HG02840 (cell line): Measurements from ENCODE around the gene LMBR1L.

Experiments
- ATAC-seq: cut with Tn5 transposase; IDR thresholded peaks from one replicate; pipeline ENCODE4 v1.9.1; 2021; ENCODE audit warnings: mild to moderate bottlenecking, moderate library complexity, moderate number of reproducible peaks; ENCODE audit not compliant: unreplicated experiment, low FRiP score

The LMBR1L gene

DNA sequence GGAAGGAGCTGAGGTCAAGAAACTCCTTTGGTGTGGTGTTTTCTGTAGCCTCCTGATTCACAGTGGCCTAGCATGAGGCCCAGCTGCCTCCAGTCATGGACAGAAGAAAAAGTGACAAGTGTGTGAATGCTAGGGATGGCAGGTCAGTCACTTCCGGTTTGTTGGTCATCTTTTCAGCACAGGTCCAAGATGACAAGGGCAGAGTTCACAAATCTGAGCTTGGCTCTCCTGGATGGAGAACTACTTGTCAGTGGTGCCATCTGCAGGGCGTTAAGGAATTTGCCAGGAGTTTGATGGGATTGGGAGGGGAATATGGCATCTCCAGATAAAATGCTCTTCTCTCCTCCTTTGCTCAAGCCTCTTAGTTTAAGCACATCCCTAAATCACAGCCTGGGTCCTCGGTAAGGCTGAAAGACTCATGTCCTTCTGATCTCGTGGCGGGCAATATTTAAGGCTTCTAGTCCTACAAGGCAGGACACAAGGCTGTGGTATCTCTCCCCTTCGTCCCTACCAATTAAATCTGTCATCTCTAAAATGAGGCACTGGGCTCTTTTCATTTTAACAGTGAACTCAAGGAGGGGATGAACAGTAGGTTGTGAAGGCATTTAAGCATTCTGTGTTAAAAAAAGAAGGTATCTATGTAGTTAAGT is 10.5 kb upstream of the LMBR1L start:
- no peak for ATAC-seq

GRCh38 chr12:49111206-49111605 is 559 bp upstream of the LMBR1L start:
- no peak for ATAC-seq

- no peak for ATAC-seq
Observed at GRCh38 chr12:49109641-49110463, 795 bp downstream of the LMBR1L start.

GRCh38 chr12:49108958-49109404 is 1.7 kb downstream of the LMBR1L start:
- no peak for ATAC-seq

GRCh38 chr12:49105504-49106084 is 5.1 kb downstream of the LMBR1L start:
- no peak for ATAC-seq

GRCh38 chr12:49104822-49105221 is 5.8 kb downstream of the LMBR1L start:
- ATAC-seq: no peak

GRCh38 chr12:49100380-49100779 is 10.3 kb downstream of the LMBR1L start:
- ATAC-seq: no peak

DNA sequence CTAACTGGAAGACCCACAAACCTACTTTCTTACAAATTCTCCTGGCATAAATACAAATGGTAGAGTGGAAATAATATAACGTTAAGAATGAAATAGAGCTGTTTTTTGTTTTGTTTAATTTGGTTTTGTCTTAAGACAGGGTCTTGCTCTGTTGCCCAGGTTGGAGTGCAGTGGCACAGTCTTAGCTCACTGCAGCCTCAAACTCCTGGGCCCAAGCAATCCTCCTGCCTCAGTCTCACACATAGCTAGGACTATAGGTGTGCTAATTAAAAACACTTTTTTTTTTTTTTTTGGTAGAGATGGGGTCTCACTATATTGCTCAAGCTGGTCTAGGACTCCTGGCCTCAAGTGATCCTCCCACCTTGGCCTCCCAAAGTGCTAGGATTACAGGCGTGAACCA is 11.9 kb downstream of the LMBR1L start:
- no peak for ATAC-seq

DNA sequence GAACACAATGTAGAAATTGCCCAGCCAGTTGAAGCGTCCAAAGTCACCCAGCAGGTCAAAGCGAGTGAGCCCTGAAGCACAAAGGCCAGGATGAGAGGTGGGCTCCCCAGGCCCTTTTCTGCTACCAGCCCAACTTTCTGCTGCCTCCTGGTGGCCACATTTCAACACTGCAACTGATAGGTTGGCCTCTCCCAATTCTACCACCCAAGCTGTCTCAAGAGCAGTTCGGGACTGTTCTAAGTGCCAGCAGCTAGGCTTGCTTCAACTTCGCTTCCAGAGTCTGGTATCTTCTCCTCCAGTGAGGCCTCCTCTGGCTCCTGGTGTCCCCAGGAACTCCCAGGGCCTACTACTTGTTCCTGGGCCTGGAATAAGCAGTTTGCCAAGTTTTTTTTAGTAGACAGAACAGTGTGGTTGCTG is 12.6 kb downstream of the LMBR1L start:
- ATAC-seq: no peak

DNA sequence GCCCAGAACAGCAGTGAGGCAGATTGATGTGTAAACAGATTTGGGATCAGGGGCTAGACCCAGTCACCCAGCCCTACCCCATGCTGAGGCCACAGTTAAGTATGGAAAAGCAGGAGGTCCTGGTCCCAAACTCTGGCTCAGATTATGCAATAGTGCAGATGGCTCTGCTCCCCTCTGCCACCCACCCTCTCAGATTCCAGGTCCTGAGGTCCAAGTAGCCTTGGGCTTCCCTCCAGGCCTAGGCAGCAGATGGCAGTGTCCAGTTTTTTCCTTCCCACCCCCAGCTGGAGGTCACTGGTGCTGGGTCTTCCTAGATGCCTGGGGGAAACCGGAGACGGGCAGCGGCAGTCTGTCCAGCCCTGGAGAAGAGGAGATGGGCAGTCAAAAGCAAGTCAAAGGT is 13.3 kb downstream of the LMBR1L start:
- no peak for ATAC-seq

DNA sequence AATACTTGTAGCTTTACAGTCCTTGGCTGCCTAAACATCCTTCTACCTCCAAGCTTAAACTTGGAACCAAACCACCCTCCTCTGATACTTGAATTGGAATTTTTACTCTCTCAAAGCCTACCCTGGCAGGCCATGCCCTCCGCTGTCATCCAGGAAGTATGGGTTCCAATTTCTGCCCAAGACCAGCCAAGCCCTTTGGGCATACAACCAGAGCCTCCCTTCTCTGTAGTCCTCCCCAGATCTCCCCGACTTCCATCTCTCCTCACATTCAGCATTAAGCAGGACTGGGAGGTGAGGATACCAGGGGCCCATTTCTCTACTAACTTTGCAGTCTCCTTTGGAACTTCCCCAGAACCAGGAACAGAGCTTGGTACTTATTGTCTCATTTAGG is 15.7 kb downstream of the LMBR1L start:
- ATAC-seq: no peak

DNA sequence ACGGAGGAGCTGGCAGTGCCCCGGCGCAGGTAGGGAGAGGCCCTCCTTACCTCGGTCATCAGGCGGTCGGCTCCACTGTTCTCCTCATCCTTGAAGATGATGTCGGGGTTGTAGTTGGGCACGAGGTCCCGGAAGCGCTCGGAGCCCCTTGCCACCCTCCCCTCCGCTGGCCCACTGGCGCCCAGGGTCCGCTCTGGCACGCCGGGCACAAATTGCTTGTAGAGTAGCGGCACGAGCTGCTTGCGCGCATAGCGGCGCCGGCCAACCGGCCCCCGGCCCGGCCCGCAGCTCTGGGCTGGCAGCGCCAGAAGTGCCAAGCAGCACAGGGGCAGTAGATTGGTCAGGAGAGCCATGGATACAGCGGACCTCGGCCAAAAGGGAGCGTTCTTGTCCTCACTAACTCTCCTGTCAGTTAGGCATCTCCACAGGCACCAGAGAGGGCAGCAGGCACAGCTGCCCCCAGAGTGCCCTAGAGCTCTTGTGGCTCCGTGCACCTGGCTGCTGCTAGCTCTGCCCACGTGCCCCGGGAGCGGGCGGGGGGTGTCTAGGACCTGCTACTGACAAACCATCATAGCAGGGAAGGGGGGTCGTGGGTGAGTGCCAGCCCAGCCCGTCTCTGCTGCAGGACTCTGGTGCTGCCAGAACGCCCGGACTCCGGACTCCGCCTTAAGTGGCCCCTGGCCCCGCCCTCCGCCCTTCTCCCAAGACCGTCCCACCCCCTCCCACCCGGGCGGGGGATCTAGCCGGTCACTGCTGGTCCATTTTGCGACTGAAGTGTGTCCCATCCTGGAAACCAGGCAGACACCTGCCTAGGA is 16.3 kb downstream of the LMBR1L start, which contains the start of gene DHH:
Gene DHH, minus strand, starts transcription at position 642 of the 815 bp plus-strand sequence. Its CDS starts 289 bp downstream, at position 353.
- no peak for ATAC-seq

GRCh38 chr12:49093792-49094159 is 16.9 kb downstream of the LMBR1L start:
- ATAC-seq: no peak

- ATAC-seq: no peak
Observed at GRCh38 chr12:49092816-49093406, 17.7 kb downstream of the LMBR1L start.

- no peak for ATAC-seq
Observed at GRCh38 chr12:49092086-49092815, 18.4 kb downstream of the LMBR1L start.

DNA sequence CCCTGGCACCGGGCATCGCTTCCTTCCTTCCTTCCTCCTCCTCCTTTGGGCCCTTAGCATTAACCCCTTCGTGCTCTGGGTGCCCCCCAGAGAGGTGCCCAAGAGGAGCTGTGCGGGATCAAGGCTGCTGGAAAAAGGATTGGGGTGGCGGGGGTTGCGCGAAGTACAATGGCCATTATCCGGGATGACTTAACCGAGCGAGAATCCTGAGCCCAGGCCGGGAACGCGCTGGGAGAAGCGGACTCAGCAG is 18.9 kb downstream of the LMBR1L start:
- no peak for ATAC-seq

DNA sequence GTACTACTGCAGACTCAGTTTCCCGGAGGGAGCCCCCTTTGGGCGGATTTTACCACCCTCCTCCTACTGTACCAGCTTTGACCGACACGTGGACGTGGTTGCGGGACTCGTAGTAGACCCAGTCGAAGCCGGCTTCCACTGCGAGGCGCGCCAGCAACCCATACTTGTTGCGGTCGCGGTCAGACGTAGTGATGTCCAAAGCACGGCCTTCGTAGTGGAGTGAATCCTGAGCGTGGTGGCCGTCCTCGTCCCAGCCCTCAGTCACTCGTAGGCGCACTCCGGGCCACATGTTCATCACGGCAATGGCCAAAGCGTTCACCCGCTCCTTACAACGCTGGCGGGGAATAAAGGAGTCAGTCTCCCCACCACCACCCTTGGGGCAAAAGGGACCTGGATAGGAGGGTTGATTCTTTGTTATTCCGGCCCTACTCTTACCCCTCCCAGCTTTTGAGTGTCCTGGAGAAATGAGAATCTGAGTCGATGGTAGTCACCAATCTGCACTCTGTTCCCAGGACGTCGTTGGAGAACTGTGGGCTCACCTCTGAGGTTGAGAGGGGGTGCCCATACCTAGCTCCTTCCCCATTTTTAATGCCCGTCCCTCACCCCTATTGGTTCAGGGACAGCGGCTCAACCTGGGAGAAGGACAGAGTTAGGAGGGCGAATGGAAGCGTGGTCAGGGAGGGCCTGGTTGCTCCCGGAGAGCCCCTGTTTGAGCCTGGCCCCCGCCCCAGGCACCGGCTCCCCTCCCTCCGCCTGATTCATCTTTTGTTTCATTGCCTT is 19.4 kb downstream of the LMBR1L start:
- no peak for ATAC-seq

GRCh38 chr12:49089821-49090773 is 20.6 kb downstream of the LMBR1L start:
- ATAC-seq: no peak
